MM.1S (cell line): ENCODE results near the gene RACGAP1.

ENCODE experiments used
- DNase-seq: peaks from one replicate; pipeline ENCODE4 v3.0.0-alpha.2; 2015
- H2AFZ ChIP-seq: fragments of 300-600 bp; sonication (generic); 2 replicates; pipeline ENCODE4 v1.6.0; 2016; ENCODE audit warnings: antibody characterized with exemption, low read length
- H3F3A ChIP-seq: fragments of 300-600 bp; sonication (generic); 2 replicates; pipeline ENCODE4 v1.6.1; 2016; ENCODE audit warnings: mild to moderate bottlenecking, antibody characterized with exemption, low read length, moderate library complexity, mixed read lengths; ENCODE audit not compliant: insufficient read depth
- H3K27ac ChIP-seq: fragments of 300-600 bp; sonication (generic); 2 replicates; pipeline ENCODE4 v1.5.1; 2016; ENCODE audit warnings: mild to moderate bottlenecking, low read length
- H3K27me3 ChIP-seq: fragments of 300-600 bp; sonication (generic); replicated peaks from 2 replicates; pipeline ENCODE4 v1.6.0; 2016; ENCODE audit warnings: low read length; ENCODE audit not compliant: insufficient read depth
- H3K36me3 ChIP-seq: fragments of 300-600 bp; sonication (generic); replicated peaks from 2 replicates; pipeline ENCODE4 v1.6.1; 2016; ENCODE audit warnings: mild to moderate bottlenecking, low read length, mixed read lengths; ENCODE audit not compliant: insufficient read depth
- H3K4me1 ChIP-seq: fragments of 300-600 bp; sonication (generic); 2 replicates; pipeline ENCODE4 v1.6.1; 2016; ENCODE audit warnings: low read length, mixed read lengths
- H3K4me2 ChIP-seq: fragments of 300-600 bp; sonication (generic); 2 replicates; pipeline ENCODE4 v1.6.0; 2016; ENCODE audit warnings: low read depth, low read length
- H3K4me3 ChIP-seq: fragments of 300-600 bp; sonication (generic); 2 replicates; pipeline ENCODE4 v1.5.1; 2016; ENCODE audit warnings: low read length, mixed read lengths
- H3K79me2 ChIP-seq: fragments of 300-600 bp; sonication (generic); 2 replicates; pipeline ENCODE4 v1.6.1; 2016; ENCODE audit warnings: mixed run types, low read length, mixed read lengths
- H3K9ac ChIP-seq: fragments of 300-600 bp; sonication (generic); 2 replicates; pipeline ENCODE4 v1.6.1; 2016; ENCODE audit warnings: low read length, mixed read lengths
- H3K9me2 ChIP-seq: fragments of 300-600 bp; sonication (generic); replicated peaks from 2 replicates; pipeline ENCODE4 v1.6.1; 2016; ENCODE audit warnings: mild to moderate bottlenecking, low read length, mixed read lengths; ENCODE audit not compliant: insufficient read depth
- H3K9me3 ChIP-seq: fragments of 300-600 bp; sonication (generic); replicated peaks from 2 replicates; pipeline ENCODE4 v1.6.1; 2016; ENCODE audit warnings: mild to moderate bottlenecking, low read length, mixed read lengths; ENCODE audit not compliant: insufficient read depth
- H4K20me1 ChIP-seq: fragments of 300-600 bp; sonication (generic); 2 replicates; pipeline ENCODE4 v1.6.1; 2016; ENCODE audit warnings: mild to moderate bottlenecking, low read length, moderate library complexity, mixed read lengths; ENCODE audit not compliant: insufficient read depth
- EZH2 ChIP-seq: fragments of 300-600 bp; sonication (generic); optimal IDR thresholded peaks from 2 replicates; pipeline ENCODE3; 2017; ENCODE audit warnings: low read depth, mild to moderate bottlenecking, antibody characterized with exemption, low read length, mixed read lengths
- EZH2phosphoT487 ChIP-seq: fragments of 300-600 bp; sonication (generic); IDR thresholded peaks from 2 replicates; pipeline ENCODE4 v1.6.1; 2018; ENCODE audit warnings: antibody characterized with exemption, low read length
- TF ChIP-seq, protein P1 (sequence below): fragments of 300-600 bp; sonication (generic); IDR thresholded peaks from 2 replicates; pipeline ENCODE4 v1.5.1; 2016; ENCODE audit warnings: antibody characterized with exemption, low read length, mixed read lengths

Gene RACGAP1

DNA sequence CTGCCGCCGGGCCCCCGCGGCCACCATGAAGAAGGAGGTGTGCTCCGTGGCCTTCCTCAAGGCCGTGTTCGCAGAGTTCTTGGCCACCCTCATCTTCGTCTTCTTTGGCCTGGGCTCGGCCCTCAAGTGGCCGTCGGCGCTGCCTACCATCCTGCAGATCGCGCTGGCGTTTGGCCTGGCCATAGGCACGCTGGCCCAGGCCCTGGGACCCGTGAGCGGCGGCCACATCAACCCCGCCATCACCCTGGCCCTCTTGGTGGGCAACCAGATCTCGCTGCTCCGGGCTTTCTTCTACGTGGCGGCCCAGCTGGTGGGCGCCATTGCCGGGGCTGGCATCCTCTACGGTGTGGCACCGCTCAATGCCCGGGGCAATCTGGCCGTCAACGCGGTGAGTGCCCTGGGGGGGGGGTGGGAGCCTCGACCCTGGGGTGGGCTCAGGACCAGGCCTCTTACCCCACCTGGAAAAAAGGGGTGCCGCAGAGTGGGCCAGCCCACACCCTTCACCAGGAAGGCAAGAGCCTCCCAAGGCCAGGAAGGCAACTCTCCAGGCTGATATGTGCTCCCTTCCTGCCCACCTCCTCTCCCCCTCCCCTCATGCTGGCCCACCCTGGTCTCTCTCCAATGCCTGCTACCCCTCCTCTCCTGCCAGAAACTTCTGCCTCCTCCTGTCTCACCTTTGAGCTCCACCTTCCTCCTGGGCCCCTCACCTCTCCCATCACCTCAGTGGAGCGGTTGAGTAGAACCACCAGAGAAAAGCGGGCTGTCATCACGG, 63.1 kb downstream of the RACGAP1 start:
- no peak overlapping the region for H3K9ac ChIP-seq
- no peak overlapping the region for H3K4me2 ChIP-seq
- no peak overlapping the region for H2AFZ ChIP-seq
- H4K20me1 ChIP-seq: no peaks in the 10 kb centered on the region
- H3K4me1 ChIP-seq: no peaks in the 10 kb centered on the region
- no peaks in the 10 kb centered on the region for H3F3A ChIP-seq
- H3K9me3 ChIP-seq: no peaks in the 10 kb centered on the region
- H3K27me3 ChIP-seq: peaks cover 78% of the 10 kb centered on the region
- no peaks in the 10 kb centered on the region for H3K9me2 ChIP-seq
- H3K79me2 ChIP-seq: no peaks in the 10 kb centered on the region
- no peaks in the 10 kb centered on the region for H3K36me3 ChIP-seq
- H3K27ac ChIP-seq: no peak overlapping the region
- H3K4me3 ChIP-seq: no peak overlapping the region
- DNase-seq: no peak
- TF ChIP-seq EZH2phosphoT487: no peak
- TF ChIP-seq EZH2: no peak
- TF ChIP-seq, protein P1, sequence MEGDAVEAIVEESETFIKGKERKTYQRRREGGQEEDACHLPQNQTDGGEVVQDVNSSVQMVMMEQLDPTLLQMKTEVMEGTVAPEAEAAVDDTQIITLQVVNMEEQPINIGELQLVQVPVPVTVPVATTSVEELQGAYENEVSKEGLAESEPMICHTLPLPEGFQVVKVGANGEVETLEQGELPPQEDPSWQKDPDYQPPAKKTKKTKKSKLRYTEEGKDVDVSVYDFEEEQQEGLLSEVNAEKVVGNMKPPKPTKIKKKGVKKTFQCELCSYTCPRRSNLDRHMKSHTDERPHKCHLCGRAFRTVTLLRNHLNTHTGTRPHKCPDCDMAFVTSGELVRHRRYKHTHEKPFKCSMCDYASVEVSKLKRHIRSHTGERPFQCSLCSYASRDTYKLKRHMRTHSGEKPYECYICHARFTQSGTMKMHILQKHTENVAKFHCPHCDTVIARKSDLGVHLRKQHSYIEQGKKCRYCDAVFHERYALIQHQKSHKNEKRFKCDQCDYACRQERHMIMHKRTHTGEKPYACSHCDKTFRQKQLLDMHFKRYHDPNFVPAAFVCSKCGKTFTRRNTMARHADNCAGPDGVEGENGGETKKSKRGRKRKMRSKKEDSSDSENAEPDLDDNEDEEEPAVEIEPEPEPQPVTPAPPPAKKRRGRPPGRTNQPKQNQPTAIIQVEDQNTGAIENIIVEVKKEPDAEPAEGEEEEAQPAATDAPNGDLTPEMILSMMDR: no peak

DNA sequence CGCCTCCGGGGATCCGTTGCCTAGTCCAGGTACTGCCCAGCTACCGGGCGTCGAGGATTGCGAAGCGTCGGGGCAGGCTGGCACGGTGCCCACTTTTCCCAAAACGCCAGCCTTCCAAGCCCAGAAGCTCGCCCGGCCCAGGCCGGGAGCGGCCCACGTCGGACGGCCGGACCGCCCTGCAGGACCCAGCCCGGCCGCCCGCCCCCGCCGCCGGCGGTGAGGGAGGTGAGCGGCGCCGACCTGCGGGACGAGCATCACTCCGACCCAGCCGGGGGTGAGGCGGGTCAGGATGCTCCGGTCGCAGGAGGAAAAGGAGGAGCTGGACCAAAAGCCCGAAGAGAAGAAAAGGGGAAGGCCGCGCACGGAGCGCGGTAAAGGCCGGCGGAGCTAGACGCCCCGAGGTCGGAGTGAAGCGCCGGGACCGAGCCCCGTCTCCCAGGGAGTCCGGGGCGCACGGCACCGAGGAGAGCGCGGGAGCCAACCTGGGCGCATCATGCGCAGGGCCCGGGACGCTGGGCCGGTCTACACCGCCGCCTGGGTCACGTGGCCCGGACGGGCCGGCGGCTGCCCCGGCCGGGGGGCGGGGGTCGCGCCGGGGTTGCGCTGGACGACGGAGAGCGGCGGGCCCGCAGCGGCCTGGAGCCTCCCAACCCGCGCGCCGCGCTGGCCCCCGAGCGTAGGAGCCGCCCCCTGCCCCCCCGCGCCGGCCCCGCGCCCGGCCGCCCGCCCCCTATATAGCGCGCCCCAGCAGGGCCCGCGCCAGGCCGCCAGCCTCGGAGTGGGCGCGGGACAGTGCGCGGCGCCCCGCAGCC, 64.0 kb downstream of the RACGAP1 start, which contains the start of gene AQP5:
TSS of gene AQP5 (plus strand) at position 762 of the 812 bp plus-strand sequence. CDS start 146 bp downstream, outside the sequence.
- Histone ChIP-seq H3K79me2 (no peaks in the 10 kb centered on the region), H3K27me3 (peaks cover 82% of the 10 kb centered on the region), H3K27ac (no peak within 1 kb of the TSS), H3K4me2 (no peak within 1 kb of the TSS), H3K4me3 (no peak within 1 kb of the TSS), H3K9ac (no peak within 1 kb of the TSS), H2AFZ (no peak within 1 kb of the TSS), H3K36me3 (no peaks in the 10 kb centered on the region), H3K4me1 (no peaks in the 10 kb centered on the region), H3K9me2 (no peaks in the 10 kb centered on the region), H4K20me1 (no peaks in the 10 kb centered on the region), H3K9me3 (no peaks in the 10 kb centered on the region), H3F3A (no peaks in the 10 kb centered on the region)
- TF ChIP-seq EZH2: no peak
- TF ChIP-seq, protein P1: no peak
- TF ChIP-seq EZH2phosphoT487: no peak
- DNase-seq: no peak

DNA sequence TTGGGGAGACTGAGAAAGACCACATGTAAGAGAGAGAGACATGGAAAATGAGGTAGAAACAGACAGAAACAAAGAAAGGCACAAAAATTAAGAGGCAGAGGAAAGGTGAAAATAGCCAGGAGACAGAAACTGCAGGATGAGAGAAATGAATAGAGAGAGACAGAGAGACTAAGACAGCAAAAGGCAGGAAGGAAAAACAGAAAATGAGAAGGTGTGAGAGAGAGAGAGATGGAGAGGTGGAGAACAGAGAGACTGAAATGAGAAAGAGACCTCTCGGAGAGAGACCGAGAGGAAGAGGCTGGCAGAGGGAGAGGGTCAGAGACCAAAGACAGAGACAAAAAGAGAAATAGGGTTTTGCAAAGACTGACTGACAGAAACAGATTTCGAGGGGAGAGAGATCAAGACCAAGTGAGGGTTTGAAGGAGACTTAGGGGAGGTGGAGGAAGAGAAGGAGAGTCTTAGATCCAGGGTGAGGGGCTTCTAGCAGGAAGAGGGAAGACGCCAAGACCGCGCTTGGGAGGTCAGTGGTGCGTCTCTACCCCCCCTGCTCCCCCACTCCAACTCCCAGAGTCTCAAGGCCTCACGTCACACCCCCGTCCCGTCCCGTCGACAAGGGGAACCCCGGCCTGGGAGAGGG, 64.7 kb downstream of the RACGAP1 start:
- Histone ChIP-seq H3K4me2 (no peak overlapping the region), H3K4me3 (no peak overlapping the region), H3K27me3 (peaks cover 81% of the 10 kb centered on the region)

More for the DNA sequence above, 64.7 kb downstream of the RACGAP1 start:
- Histone ChIP-seq H3F3A (no peaks in the 10 kb centered on the region), H3K27ac (no peak overlapping the region), H3K79me2 (no peaks in the 10 kb centered on the region), H3K9me2 (no peaks in the 10 kb centered on the region), H2AFZ (no peak overlapping the region), H3K9ac (no peak overlapping the region), H3K36me3 (no peaks in the 10 kb centered on the region), H3K4me1 (no peaks in the 10 kb centered on the region), H3K9me3 (no peaks in the 10 kb centered on the region), H4K20me1 (no peaks in the 10 kb centered on the region)
- DNase-seq: no peak
- TF ChIP-seq, protein P1: no peak
- TF ChIP-seq EZH2phosphoT487: no peak
- TF ChIP-seq EZH2: no peak
